Stimulated activated CD4-positive, alpha-beta T cell treated with anti-CD3 and anti-CD28 coated beads, Interleukin-15, amount 100 ng/mL, for 48 hours (primary cell): ENCODE measurements around the gene HOXC4.
"Not testable (repeated sequence)": the region's sequence is repeated elsewhere in the genome, so short reads cannot be mapped to it uniquely, and the experiment has no call there.

Experiments used
- DNase-seq, 2 donors: peaks; one replicate each; pipeline ENCODE4 v3.0.0-alpha.2; 2020; ENCODE audit warnings: low read depth in 2 of 2

The HOXC4 gene

DNA sequence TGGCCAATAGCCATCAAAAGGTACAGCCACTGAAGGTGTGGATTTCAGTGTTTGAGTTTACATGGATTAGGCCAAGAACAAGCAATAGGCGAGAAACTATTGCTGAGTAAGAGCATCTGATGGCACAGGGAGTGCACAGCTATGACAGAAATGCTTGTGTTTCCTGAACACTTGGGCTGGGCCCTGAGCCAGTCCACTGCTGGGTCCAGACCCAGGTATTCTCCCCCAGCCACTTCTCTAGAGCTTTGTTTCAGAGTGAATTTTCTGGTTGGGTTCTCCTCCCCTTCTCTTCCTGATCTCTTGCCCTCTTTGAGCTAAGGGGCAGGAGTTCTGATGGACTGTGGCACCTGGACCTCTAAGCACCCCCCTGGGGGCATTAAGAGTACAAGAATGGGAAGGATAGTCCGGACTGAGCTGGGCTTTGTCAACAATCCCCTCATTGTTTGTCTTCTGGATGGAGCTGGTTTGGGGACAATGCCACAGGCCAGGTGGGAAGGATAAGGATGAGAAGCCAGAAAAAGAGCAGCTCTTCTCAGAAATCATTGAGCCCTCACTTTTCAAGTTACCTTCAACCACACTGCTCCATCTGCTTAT lies 12.4 kb upstream of the HOXC4 start:
- no peak for DNase-seq

- DNase-seq = not testable (repeated sequence)
Measured at GRCh38 chr12:54042033-54042432, 11.6 kb upstream of the HOXC4 start.

DNA sequence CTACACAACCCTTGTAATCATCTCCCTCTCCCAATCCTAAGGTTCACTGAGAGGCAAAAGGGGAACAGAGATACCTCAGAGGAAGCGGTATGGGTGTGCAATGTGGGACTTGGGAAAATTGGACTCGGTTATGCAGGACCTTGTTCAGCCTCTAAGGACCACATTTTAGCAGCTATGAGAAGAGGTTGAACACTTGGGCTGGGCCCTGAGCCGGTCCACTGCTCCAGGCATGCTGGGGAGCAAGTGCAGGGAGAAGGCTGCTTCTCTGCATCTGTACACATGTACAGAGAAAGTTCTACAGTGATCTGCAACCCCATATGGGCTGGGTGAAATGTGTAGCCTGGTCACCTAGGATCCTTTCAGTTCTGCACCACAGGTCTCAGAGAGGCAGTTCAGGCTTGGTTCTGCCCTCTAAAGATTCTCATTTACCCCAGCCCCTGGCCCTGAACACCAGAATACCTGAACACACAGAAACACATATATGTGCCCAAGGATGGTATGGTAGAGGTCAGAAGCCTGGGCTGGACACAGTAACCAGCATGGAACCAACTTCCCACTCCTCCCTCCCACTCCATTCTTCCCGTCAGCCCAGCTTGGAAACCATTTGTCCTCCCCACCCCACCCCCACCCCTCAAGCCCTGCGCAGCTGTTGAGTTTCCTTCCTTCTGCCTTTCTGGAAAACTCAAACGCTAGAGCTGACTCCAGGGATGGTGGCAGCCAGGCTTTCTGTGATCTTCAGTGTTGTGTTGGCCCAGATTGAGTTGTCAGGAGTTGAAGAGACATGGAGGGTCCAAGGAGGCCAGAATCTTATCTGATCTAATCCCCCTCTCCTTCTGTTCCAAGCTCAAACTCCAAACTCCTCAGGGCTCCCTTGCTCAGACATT lies 10.4 kb upstream of the HOXC4 start:
- DNase-seq = no peak

DNA sequence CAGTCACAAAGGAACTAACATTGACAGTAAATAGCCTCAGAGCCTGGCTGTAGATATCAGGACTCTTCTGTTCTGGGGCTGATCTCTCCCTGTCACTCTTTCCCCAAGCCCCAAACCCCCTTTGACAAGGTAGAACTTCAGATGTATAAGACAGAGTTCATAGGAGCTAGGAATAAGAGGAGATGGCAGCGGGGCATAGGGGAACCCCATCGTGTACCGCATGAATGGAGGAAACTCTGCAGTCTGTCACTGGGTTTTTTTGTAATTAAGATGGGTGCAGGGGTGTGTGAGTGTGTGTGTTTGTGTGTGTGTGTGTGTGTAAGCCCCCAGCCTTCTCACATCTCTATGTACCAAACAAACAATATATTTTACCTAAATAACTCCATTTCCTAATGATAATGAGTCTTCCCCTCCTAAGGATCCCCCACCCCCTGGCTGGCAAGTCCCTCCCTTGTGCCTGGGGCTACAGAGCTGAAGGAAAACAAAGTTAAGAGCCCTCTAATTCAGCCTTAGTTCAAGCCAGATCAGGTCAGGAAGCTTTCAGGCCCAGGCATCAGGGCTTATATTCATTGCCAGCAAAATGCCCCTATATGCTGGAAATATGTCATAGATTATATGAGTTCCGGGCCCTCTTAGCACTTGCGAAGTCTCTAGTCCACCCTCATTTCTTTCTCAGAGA lies 9.1 kb upstream of the HOXC4 start:
- no peak for DNase-seq

DNA sequence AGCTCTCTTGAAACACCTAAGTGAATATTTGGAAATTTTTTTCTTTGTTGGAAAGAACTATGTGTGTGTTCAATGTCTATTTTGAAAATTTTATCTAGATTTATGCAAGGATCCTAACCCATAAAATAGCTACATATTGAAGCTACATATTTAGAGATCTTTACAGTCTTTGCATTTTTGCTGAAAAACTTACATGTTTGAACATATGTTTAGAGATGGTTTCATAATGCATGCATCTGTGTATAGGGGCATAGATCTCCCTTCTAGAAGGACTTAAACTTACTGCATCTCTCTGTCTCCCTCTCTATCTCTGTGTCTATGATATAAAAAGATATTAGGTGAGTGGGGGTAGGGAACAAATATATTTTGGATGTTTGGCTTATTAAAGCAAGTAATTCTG lies 8.2 kb upstream of the HOXC4 start:
- no peak for DNase-seq

- DNase-seq = no peak
Measured at GRCh38 chr12:54045868-54046521, 7.6 kb upstream of the HOXC4 start.

DNA sequence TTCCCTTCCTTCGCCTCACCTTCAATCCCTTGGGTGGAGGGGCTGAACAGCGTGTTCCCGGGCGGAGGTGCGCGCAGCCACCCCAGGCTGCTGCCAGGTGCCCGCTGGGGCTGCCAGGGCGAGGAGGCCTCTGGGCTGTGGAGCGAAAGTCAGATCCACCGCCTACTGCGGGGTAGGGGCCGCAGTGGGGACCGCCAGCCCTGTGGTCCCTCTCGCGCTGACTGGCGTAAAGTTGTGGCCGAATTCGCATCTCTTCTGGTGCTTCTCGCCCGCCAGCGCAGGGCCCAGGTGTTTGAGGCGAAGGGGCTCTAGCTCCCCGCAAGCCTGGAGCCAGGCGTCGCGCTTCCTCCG lies 6.9 kb upstream of the HOXC4 start:
- DNase-seq = no peak

DNA sequence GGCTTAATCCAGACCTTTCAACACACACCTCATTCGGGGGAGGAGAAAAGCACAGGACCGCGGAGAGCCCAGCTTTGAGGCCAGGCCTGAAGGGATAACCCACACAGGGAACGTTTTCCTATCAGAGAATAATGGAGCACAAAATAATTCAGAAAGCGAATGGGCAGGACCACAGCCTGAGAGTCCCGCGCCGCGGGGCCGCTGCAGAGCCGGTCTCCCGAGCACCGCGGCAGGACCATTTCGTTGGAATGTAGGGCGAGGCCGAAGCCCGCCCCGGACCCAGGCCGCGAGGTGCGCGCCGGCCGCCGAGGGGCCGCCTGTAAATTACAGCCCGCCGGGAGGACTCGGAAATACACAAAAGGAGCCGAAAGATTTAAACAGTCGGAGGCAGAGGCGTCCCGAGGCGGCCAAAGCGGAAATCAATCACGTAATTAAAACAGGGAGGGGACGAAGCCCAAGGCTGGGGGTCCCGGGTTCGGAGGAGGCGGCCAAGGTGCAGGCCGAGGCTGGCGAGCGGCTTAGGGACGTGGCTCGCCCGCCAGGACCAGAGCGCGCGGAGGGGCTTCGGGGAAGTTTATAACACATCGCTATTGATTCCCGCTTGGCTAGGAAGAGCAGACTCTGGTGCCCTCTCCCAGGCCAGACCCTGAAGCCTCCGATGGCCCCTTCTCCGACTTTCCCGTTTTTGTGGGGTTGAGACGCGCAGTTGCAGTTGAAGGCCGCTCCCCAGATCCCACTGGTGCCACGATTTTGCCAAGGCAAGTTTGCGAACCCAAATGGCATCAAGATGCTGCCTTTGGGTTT lies 6.3 kb upstream of the HOXC4 start:
- DNase-seq = no peak

DNA sequence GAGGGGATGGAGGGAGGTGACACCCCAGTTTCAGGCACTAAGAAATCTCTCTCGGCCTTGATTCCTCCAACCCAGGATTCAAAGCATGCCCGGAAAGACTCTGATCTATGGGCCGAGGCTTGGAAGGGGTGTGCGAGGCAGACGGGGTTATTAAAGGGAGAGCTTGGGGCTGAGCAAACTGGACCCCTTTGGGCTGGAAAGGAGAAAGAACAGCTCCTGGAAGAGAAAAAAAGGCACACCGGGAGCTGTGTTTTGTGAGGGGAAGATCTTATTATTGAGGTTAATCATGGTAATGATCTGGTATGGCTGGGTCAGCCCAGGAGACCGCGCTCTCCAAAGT lies 5.7 kb upstream of the HOXC4 start:
- no peak for DNase-seq

DNA sequence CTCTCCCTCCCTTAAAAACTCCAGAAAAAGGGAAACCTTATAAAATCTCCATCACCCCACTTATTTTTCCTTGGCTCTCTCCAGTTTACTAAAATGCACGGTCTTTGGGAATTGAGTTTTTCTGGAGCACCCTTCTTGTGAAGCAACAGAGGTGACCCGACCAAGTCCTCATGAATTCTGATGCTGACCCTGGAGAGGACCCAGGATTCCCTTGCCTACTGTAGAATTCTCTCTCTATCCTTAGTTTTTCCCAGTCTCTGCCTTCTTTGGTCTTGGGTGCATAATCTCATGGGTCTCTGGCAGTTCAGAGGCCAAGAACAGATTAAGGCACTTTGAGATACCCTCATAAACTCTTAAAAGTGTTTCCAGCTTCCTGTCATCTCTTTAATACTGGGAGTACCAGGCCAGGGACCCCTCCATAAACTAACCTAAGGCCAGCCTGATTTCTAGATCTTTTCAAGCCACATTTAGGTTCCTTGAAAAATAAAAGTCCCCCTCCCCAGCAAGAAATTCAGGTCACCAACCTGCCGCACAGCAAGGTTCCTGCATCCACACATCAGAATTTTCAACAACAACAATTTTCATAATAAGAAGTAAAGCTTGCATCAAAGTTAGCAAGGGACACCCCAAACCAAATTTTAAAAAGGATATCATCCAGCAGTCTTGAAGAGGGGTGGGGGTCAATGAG lies 5.1 kb upstream of the HOXC4 start:
- DNase-seq = no peak

GRCh38 chr12:54049108-54049507 lies 4.5 kb upstream of the HOXC4 start:
- no peak for DNase-seq

DNA sequence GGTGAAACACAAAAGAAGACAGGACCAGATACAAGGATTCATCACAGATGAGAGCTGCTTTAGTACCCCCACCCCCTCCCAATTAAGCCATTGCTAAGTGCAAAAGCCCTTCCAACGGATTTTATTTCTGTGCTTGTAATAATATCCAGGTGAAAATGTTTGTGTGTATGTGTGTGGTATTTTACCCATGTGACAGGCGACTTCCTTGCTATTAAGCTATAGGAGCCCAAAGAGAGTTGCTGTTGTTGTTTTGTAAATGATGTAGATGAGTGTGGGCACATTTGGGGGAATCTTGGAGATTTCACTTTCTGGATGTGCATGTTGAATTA lies 3.2 kb upstream of the HOXC4 start:
- DNase-seq = no peak

GRCh38 chr12:54051026-54051842 lies 2.4 kb upstream of the HOXC4 start:
- DNase-seq = no peak

- DNase-seq = no peak
Measured at GRCh38 chr12:54051874-54052437, 1.7 kb upstream of the HOXC4 start.

DNA sequence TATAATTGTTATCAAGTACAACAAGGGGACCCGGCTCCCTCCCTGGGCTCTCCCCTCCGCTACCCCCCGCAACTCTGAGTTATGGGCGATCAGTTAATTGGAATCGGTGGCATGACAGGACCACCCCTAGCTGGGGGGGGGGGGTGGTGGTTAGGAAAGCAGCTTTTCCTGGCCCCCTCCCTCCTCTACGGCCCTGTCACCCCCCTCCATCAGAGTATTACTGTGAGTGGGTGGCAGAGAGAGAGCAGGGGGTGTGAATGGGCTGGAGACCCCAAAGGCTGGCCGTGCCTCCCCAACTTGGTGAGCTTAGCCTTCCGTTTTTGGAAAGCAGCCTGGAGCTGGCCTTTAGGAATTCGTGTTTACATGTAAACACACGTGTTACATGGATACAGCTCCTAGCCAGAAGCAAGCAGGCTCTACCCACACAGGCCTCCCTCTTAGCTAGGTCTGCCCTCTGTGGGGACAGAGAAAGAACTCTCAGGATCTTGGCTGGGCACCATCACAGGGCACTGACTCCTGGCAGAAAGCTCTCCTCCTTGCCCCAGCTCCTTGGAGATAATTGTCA lies 1.1 kb upstream of the HOXC4 start:
- no peak for DNase-seq

- no peak for DNase-seq
Measured at GRCh38 chr12:54053003-54053750, 458 bp upstream of the HOXC4 start.

DNA sequence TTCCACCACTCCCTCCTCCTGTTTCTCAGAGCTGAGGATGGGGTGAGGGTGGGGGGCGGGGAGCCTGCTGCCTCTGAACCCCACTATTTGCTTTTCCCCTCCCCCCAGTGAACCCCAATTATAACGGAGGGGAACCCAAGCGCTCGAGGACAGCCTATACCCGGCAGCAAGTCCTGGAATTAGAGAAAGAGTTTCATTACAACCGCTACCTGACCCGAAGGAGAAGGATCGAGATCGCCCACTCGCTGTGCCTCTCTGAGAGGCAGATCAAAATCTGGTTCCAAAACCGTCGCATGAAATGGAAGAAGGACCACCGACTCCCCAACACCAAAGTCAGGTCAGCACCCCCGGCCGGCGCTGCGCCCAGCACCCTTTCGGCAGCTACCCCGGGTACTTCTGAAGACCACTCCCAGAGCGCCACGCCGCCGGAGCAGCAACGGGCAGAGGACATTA lies 1.1 kb downstream of the HOXC4 start:
- no peak for DNase-seq

DNA sequence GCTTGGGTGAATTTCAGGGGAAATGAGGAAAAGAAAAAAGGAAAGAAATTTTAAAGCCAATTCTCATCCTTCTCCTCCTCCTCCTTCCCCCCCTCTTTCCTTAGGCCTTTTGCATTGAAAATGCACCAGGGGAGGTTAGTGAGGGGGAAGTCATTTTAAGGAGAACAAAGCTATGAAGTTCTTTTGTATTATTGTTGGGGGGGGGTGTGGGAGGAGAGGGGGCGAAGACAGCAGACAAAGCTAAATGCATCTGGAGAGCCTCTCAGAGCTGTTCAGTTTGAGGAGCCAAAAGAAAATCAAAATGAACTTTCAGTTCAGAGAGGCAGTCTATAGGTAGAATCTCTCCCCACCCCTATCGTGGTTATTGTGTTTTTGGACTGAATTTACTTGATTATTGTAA lies 1.9 kb downstream of the HOXC4 start:
- no peak for DNase-seq

DNA sequence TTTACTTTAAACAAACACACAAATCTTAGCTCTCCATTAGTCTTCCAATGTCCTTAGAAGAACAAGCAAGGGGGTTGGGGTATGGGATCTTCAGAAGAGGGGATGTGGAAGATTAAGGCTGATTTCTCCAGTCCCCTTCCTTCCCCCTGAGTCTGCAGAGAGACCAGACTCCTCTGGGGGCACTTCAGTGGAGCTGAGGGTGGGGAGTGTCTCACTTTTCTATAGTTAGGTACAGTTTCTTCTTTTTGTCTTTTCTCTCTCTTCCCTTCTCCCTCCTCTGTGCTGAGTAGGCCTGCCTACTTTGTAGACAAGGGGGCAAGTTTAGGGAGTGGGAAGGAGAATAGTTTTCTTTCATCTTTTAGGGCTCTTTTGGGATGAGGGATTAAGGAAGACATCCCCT lies 2.5 kb downstream of the HOXC4 start:
- DNase-seq = no peak
